ENCODE data around the gene C1orf52.
"Not testable (repeated sequence)": the region's sequence is repeated elsewhere in the genome, so short reads cannot be mapped to it uniquely, and the experiment has no call there.

Gene C1orf52

DNA sequence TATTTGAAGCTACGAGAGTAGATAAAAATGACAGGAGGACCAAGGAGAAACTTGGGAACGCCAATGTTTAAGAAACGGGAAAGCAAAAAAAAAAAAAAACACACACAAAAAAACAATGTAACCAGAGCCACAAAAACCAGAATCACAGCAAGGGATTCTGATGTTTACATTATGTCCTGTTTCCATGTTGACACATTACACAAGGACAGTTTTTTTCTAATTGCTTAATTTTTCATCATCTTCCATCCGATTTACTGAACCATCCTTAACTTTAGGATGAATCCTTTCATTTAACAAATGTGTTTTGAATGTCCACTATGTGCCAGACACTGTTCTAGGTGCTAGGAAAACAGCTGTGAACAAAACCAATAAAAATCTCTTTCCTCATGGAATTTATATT lies 18.3 kb upstream of the C1orf52 start:
- no peak for DNase-seq

DNA sequence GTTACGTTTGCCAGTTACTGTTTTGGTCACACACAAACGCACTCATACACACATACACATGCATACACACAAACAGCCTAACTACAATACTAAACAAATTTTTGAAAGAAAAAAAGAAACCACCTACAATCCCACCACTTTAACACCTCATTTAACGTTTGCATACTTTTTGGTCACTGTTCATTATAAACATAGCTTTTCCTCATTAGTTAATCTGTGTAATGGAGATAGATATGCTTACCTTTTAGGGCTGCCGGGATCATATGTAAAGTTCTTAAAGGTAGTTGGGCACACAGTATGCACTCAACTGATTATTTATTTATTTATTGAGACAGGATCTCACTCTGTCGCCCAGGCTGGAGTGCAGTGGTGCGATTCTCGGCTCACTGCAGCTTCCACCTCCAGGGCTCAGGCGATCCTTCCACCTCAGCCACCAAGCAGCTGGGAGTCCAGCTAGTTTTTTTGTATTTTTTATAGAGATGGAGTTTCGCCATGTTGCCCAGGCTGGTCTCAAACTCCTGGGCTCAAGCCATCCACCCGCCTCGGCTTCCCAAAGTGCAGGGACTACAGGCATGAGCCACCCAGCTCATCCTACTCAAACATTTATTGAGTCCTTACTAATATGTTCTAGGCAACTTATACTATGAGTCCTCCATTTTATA lies 17.6 kb upstream of the C1orf52 start:
- DNase-seq, result no peak

DNA sequence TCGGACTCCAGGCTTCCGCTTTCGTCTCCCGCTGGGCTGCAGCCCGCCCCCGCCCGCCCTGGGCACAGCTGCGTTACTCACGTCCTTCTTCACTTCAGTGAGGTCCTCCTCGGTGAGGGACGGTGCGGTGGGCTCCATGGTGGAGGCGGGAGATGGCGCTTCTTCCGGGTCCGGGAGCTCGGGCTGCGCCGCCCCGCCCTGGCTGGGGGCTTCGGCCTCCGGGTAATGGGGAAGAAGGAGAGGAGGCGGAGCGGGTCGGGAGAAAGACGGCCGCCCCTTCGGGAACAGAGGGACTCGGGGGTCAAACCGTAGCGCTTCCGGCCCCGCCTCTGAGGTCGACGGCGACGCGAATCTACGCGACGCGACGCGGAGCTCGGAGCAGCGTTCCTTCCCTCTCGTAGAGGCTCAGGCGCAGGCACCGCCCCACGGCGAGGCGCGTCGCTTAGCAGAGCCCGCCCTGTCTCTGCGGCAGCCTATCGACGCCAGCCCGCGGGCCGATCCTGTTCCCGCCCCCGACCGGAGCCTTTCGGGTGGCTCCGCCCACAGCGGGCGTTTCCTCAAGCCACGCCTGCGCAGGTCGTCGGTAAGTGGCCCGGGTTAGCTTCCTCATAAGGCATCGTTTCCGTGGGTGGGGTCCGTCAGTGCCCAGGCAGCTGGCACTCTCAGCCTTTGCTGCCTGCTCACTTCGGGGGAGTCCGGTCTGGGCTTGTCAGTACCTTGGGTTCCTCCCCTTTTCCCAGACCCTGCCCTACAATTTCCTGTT lies 16.9 kb upstream of the C1orf52 start, which contains the start of gene BCL10:
Gene BCL10, minus strand, starts transcription at position 418 of the 763 bp plus-strand sequence. Its CDS starts 280 bp downstream, at position 138.
- DNase-seq, result peak; percentile 93 to 95

DNA sequence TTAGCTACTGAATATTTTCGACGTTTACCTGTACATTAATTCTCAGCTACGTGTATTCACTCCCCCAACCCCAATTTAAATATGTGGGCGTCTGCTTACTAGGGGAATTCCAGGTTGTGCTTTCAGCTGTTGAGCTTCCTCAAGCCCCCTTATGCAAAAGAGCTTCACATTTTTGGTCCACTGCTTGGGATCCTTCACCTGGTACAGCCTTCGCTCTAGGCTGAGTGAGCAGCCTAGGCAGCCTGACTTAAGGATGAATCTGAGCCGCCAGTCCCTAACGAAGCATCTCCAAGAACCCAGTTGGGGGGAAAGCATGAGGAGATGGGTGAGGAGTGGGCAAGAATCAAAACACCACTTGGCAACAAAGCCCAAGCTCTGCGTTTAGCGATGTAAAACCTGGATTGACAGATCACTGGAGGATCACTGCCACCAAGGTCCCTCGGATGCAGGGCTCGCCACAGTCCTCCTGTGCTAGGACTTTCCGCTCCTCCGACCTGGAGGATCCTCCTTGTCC lies 16.3 kb upstream of the C1orf52 start:
- DNase-seq, result no peak

DNA sequence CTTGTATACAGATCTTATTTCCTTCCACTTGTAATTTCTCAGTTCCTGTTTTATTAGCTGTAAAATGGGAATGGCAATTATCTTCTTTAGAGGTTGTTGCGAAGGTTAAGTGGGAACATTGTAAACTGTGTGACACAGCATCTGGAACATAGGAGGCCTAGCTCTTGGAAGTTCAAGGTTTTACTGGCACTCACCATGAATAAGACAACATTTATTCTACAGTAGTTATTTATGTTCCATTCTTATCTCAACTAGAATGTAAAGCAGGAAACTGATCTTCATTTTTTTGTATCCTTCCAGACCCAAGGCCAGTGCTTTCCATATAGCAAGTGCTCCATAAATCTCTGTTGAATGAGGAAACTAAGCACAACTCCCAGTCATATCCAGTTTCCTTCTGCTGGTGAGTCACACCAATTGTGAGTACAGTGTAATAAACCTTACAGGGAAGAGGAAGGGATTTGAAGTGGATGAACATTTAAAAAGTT lies 15.5 kb upstream of the C1orf52 start:
- no peak for DNase-seq

DNA sequence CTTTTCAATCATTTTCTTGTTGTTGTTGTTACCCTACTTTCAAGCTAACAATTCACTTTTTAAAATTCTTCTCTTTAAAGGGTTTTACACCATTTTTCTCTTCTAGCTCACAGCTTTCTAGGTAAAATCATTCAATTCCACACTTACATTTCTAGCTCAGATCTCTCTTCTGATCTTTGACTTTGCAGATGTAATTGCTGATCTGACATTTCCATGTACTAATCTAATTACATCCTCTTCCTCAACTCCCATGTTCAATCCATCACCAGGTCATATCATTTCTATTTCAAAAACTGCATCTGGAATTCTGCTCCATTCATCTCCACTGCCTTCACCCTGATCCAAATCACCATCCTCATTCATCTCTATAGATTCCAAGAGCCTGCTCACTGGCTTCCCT lies 13.9 kb upstream of the C1orf52 start:
- DNase-seq, result no peak

DNA sequence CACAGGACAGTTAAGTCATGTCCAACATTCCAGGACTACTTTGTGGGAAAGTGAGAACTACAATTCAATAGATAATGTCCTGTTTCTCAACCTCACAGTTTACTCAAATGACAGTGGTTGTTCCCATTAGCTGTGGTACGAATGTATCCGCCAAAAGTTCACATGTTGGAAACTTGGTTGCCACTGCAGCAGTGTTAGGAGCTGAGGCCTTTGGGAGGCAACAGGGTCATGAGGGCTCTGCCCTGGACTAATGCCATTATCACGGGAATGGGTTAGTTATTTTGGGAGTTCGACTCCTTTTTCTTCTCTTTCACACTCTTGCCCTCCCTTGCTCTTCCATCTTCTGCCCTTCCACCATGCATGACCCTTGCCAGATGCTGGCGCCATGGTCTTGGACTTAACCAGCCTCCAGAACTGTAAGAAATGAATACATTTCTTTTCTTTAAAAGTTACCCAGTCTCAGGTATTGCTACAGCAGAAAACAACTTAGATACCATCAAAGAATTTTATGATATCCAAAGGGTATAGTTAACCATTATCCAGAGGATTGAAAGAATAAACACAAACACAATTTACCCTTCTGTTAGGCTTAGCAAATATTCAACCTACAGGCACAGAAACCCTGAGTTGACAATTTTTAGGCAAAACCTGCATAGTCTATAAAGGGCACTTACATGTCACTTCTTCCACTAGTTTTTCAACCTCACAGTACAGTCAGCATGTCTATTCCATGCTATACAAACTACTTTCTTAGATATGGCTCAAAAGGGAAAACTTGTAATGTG lies 9.5 kb upstream of the C1orf52 start:
- DNase-seq, result no peak

DNA sequence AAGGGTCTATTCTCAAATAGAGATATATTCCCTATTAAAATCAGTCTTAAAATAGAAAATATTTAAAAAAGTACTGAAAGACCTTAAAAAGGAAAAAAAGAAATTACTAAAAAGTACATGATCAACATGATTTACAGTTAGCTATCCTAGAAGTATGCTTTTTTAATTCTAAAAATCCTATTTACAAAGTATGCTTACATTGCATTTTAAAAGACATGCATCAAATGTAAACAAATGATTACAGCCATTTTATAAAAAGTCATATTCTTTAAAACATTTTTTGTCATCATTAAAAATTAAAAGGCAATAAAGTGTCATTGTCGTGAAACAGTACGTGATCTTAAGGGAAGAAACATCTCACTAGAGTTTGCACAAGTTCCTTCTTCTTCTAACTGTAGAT lies 7.9 kb upstream of the C1orf52 start:
- no peak for DNase-seq

DNA sequence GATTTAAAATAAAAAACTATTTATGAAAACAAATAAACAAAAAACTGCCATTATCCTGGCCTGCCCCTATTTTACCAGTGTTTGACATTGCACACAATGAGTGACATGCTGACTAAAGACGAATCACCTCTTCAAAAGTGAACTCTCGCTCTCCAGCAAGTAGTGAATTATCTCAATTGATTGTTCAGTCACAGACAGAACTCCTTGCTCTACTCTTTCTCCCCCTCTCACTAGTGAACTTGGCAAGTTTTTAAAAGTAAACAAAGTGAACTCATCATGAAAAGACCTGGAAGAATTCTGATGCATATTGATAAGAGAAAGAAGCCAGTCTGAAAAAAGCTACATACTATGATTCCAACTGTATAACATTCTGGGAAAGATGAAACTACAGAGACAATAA lies 4.7 kb upstream of the C1orf52 start:
- no peak for DNase-seq

DNA sequence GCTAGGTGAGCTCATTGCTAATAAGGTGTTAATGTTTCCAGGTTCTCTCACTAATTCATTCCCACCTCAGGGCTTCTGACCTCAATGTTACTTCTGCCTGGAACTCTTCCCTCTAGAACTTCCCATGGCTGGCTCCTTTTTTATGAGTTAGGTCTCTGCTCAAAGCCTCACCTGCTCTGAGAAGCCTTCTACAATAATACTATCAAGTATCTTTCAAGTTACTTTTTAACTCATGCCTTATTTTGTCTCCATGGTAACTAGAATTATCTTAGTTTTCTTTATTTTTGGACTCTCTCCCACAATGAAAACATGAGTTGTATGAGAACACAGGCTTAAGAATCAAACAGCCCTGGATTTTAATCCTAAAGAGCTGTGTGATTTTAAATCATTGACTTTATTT lies 3.5 kb upstream of the C1orf52 start:
- no peak for DNase-seq

DNA sequence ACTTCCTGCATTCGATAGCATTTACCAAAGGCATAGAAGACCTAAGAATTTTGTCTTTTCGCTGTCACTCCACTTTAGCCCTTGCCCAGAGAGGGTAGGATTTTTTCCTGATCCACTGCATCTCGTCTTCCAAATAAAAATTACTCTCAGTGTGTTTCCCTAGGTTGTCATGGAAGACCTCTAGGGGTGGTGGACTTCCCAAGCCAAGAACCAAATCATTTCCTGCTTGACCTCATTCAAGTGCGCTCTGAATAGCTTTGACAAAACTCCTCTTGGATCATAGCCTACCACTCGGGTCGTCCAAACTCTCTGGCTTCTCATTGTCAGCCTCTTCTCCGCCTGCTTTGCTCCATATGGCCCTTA lies 431 bp upstream of the C1orf52 start:
- no peak for DNase-seq

DNA sequence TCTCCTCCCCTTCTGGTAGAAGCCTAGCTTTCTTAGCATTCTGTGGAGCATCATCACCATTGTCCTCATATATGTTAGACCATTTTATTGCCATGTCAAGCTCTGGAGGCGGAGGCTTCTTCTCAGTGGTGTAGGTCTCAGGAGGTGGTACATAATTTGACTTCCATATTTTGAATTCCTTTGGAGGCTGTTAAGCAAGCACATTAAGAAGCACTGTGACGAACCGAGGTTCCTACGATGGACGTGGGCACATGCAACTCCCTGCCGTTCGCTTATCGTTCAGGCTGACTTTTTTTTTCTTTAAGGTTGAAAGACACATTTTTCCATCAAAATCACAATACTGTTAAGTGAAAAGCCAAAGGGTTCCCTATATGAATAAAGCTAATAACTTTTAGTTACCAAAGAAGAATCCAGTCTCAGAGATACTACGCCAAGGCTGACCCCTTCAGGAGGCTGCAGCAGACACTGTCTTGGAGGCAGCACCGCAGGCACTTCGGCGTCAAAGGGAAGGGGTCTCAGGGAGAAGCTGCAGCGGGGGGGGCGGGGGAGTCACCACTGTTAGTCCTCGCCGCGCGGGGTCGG lies 835 bp downstream of the C1orf52 start:
- no peak for DNase-seq

DNA sequence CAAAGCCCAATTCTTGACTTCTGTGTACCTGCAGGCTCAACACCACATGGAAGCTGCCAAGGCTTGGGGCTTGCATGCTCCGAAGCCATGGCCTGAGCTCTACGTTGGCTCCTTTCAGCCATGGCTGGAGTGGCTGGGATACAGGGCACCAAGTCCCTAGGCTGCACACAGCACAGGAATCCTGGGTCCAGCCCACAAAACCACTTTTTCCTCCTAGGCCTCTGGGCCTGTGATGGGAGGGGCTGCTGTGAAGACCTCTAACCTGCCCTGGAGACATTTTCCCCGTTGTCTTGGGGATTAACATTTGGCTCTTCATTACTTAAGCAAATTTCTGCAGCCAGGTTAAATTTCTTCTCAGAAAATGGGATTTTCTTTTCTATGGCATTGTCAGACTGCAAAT lies 10.4 kb downstream of the C1orf52 start:
- not testable (repeated sequence) for DNase-seq

DNA sequence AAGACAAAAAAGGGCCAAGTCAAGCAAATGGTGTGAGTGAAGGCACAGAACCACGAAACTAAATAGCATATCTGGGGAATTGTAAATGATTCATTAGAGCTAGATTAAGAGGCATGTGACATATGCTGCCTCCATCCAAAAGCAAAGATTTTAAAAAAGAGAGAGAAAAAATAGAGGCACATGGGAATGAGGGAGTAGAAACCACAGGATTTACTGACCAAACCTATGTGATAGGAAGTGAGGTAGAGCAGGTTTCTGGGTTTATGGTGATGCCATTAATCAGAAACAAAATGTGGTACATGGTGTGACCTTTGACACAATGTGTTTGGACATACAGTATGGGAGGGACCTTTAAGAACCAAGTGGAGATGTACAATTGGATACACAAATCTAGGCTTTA lies 13.6 kb downstream of the C1orf52 start:
- no peak for DNase-seq

DNA sequence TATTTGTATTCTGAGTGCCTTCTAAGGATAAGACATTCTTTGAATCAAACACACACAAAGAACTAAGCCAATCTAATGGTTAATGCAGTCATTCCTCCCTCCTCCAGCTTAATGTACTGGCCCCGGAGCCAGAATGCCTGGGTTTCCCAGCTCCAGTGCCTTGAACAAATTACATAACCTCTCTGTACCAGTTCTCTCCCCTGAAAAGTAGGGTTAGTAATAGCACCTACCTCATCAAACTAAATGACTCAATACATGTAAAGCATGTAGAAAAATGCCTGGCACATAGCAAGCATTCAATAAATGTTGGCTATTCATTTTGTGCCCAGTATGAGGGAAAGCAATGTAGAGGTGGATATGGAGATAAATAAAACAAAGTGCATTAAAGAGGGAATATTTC lies 14.0 kb downstream of the C1orf52 start:
- no peak for DNase-seq

DNA sequence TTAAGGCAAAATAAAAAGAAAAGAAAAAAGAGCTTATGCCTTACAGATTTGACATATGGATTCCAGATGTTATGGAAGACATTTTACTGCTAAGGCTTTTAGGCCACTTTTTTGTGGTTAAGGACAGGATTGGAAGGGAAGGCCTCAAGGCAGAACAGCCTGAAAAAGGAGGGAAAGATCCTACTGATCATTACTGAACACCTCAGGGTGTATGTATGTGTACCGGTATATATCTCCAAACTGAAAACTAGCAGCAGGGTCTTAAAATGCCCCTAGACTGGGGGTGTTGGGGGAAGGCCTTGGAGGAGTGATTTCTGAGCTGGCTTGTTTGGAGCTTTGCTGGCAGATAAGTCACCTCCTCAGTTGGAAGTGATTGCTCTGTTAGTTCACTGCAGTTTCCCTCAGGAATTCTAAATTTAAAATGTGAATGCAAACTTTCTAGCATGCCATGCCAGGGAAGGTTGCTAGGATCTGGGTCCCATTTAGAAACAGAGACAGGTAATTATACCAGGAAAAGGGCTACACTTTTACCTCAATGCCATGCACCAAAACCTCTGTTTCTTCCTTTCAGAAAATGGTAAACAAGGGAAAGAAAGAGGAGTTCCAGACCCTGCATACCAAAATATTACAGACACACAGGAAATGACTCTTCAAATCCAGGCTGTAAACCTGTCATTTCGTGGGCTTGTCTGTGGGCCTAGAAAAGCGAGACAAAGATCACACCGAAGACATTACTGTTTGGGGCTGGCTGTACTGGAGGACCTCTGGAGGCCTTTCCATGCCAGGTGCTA lies 15.0 kb downstream of the C1orf52 start:
- DNase-seq, result no peak

DNA sequence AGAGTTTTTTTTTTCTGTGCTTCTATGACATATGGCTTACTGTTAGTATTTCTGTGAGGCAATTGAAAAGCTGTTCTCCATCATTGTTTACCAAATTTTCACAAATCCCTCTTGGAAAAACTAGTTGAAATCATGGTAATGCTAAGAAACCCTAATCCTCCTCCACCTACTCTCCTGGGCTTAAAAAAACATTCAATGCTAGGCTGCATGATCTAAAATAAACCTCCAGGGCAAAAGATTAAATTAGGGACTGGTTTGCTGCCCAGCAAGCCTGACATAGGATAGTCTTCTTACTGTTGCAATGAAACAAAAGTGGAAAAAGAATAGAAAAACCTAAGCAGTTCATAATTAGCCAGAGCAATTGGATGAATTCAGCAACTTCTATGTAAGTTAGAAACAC lies 16.1 kb downstream of the C1orf52 start:
- no peak for DNase-seq

DNA sequence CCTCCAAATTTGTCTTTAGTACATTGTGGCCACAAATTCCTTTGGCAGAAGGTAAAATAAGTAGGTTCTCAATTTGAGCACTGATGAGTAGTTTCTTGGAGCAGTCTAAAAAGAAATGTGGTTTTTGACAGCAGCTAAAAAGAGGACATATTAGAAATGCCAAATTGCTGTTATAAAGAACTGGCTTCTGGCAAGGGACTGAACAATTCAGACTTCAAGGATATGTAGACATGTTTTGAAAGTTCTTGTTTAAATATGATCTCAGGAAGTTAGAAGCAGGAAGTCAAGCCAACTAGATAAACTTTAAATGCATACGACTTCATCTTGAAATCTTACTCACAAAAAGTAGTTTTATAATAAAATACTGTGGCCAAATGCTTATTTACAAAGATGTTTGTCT lies 18.8 kb downstream of the C1orf52 start:
- DNase-seq, result no peak

DNA sequence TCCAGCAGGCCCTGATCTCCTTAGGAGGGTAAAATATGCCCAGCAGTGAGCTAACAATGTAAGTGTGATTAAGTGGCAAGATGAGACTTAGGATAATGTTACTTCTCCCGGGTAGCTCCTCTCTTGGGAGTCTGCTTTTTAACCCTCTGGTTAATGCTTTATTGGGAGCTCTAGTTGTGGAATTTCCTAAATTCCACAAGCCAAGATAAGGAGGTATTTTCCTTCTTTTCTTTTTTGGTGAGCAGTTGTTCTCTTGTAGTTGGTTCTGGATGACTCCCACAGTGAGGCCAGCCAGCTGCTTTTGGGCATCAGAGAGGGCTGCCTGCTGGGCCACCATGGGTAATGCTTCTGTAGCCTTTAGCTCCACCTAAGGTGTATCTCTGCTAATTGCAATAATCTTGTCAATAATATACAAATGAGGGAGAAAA lies 19.3 kb downstream of the C1orf52 start:
- DNase-seq, result no peak

DNA sequence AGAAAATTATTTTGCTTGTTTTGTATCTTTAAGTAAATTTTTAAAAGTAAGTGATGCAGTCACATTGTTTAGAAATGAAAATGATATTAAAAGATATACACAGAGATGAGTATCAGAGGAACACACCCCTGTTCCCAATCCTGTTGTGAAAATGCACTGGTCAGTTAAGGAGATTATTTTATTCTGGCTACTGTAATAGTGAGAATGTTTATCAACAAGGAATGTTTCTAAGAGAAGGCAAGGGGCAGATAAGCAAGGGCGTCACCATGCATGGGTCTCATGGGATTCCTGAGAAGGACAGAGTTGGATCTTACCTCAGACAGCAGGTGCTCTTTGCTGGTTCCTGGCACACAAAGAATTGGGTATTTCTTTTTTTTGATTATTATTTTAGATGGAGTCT lies 21.8 kb downstream of the C1orf52 start:
- no peak for DNase-seq

DNA sequence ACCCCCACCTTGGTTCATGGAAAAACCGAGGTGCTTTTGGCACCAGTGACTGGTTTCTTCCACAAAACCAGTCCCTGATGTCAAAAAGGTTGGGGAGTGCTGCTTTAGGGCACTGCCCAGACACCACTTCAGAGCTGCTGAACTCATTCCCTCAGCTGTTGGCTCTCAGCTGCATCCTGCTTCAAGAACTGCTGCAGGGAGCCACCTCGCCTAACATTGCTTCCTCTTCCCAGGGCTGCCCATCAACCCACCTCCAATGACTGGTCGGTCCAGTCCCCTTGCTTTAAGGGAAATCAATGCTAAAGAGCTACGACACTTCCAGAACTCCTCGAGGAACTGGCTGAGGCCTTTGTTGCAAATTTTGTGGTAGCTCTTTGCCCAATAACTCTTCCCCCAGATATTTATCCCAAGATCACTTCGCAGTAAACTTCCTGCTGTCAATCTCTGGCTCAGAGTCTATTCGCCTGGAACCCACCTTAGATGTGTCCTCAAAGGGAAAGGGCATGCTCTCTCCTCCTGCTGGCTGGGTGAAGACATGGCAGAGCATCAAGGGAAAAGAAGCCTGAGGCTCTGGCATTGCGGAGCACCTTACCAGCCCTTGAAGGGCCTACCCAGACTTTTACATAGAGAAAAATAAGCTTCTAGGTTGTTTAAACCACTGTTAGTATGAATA lies 29.0 kb downstream of the C1orf52 start:
- DNase-seq, result no peak
